ENCODE results near the gene PRAC1.

DNA sequence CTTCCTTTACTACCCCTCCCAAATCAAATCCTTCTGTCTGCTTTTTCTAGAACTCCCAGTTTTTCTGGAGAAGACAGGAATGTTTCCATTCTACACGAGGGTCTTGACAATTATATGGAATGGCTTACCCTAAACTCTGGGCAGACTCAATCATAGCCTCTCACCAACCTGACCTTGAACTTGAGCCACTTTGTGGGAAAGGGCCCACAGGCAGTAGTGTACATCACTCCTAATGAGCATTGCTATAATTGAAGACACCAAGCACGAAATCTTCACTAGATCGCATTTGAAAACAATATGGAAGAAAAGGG is 7.9 kb upstream of the PRAC1 start:
- no peak for TF ChIP-seq FOSL1 (IDR thresholded peaks at IDR 0.05; ENCODE audit: insufficient read depth, low read depth, low read length)
- TF ChIP-seq EGR1 (IDR thresholded peaks at IDR 0.05; ENCODE audit: borderline replicate concordance, low read depth, low read length) = no peak
- TF ChIP-seq POLR2A (IDR thresholded peaks at IDR 0.05; ENCODE audit: control extremely low read depth in 1 of 2, low read depth in 2 of 2, low read length in 2 of 2) = no peak
- TF ChIP-seq RAD21 (IDR thresholded peaks at IDR 0.05 in 1 of 2, conservative IDR thresholded peaks at IDR 0.05 in 1 of 2; ENCODE audit: low read depth in 2 of 2, low read length in 2 of 2) = no peak
- no peak for TF ChIP-seq POLR2AphosphoS5 (IDR thresholded peaks at IDR 0.05; ENCODE audit: low read depth, low read length)
- TF ChIP-seq SRF (IDR thresholded peaks at IDR 0.05; ENCODE audit: low read depth, low read length) = no peak
- TF ChIP-seq NRF1 (IDR thresholded peaks at IDR 0.05; ENCODE audit: low read depth, low read length) = no peak
- no peak for TF ChIP-seq ZNF274 (IDR thresholded peaks at IDR 0.05; ENCODE audit: borderline replicate concordance, extremely low read depth, low read length)
